ENCODE results near the gene ELMOD1.

DNA sequence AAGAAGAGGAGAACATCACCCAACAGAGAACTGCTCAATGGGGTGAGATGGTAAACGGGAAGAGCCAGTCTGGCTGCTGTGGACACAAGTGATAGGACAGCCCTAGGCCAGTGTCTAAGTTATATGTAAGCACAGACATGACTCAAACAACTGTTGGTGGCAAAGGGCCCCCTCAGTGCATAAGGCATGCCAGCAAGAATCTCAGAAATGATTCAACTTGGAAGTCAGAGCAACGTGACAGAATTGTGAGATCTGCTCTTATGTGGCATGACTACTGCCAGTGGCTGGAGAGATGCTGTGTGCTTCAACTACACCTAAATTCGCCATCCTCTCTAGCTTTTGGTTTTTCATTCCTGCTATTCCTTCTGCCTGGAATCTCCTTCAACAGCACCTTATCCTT is 113.5 kb downstream of the ELMOD1 start:
- TF ChIP-seq POLR2A (IDR thresholded peaks at IDR 0.05; ENCODE audit: low read depth, low read length) (no peak), POLR2AphosphoS5 (IDR thresholded peaks at IDR 0.05; ENCODE audit: low read depth, low read length) (no peak), TAF1 (IDR thresholded peaks at IDR 0.05; ENCODE audit: low read depth, low read length) (no peak), SPI1 (IDR thresholded peaks at IDR 0.05; ENCODE audit: low read depth, low read length) (no peak), PAX5 (IDR thresholded peaks at IDR 0.05; ENCODE audit: insufficient read depth, low read length, severe bottlenecking) (no peak), POU2F2 (IDR thresholded peaks at IDR 0.05; ENCODE audit: low read depth, low read length) (no peak)
